Thyroid gland (tissue), 4 donors: ENCODE data around the gene AFF2. TPM values are rescaled to one million over a fixed set of nuclear protein-coding genes. Genes with fewer than 3 reads are reported as not detected.
A peak's percentile ranks its signal among the peaks of the same experiment; 100 is the strongest.

Experiments
- DNase-seq, 2 donors: peaks; one replicate each; pipeline ENCODE4 v3.0.0-alpha.2; 2019
- H3K27ac ChIP-seq, 3 donors: fragments of 200-600 bp; sonication (generic); 1 replicate in 2 of 3; 2 replicates in 1 of 3; pipeline ENCODE4 v1.5.1; 2016 to 2019; ENCODE audit warnings: mild to moderate bottlenecking in 1 of 3, moderate library complexity in 1 of 3
- H3K27me3 ChIP-seq: fragments of 200-600 bp; sonication (generic); one replicate; pipeline ENCODE4 v1.5.1; 2019
- H3K36me3 ChIP-seq, 2 donors: fragments of 200-600 bp; sonication (generic); one replicate each; pipeline ENCODE4 v1.5.1; 2016 to 2019
- H3K4me1 ChIP-seq, 2 donors: fragments of 200-600 bp; sonication (generic); one replicate each; pipeline ENCODE4 v1.5.1; 2017 to 2019
- H3K4me3 ChIP-seq, 3 donors: fragments of 200-600 bp; sonication (generic); replicated peaks in 1 of 3; 1 replicate in 2 of 3; 2 replicates in 1 of 3; pipeline ENCODE4 v1.5.1; 2016; ENCODE audit warnings: mild to moderate bottlenecking in 1 of 3
- H3K9me3 ChIP-seq: fragments of 200-600 bp; sonication (generic); one replicate; pipeline ENCODE4 v1.5.1; 2017
- CTCF ChIP-seq, 6 experiments: fragments of 200-600 bp in 3 of 6; fragments of 450-650 bp in 3 of 6; sonication (generic) in 3 of 6; IDR thresholded peaks; one replicate each; pipeline ENCODE4 v1.5.1; 2016 to 2019; ENCODE audit warnings: antibody characterized with exemption in 6 of 6, mild to moderate bottlenecking in 2 of 6, inconsistent platforms in 1 of 6, moderate library complexity in 1 of 6
- POLR2A ChIP-seq, 2 donors: fragments of 450-650 bp; IDR thresholded peaks; one replicate each; pipeline ENCODE4 v1.6.1; 2017; ENCODE audit warnings: antibody characterized with exemption in 2 of 2, mild to moderate bottlenecking in 2 of 2, moderate library complexity in 1 of 2
- WGBS, 2 donors: methylation state at CpG; one replicate each; pipeline ENCODE4 v1.1.5; 2017; 5-methylcytosine and 5-hydroxymethylcytosine counted together
- intact Hi-C: fragments of 100-400 bp; cut with DNase I; formaldehyde crosslinking; loops from one replicate; pipeline ENCODE4 v1.15.1; 2023
- total RNA-seq, 4 donors: library from RNA; depleted of rRNA; stranded (reverse); fragments of >200 nt; gene quantifications; one replicate each; pipeline ENCODE4 v1.2.3, GENCODE V29; 2016

The AFF2 gene
- total RNA-seq, 4 donors from 2014 or later = 3.7 to 6.5 (median 4.4) TPM

GRCh38 chrX:148513661-148514060, 13.2 kb downstream of the AFF2 start:
- intact Hi-C loops = no loop called here
- H3K27ac ChIP-seq = no peak overlapping the region
- no peak overlapping the region for H3K4me3 ChIP-seq
- no peaks in the 10 kb centered on the region for H3K9me3 ChIP-seq
- no peak for DNase-seq
- no peaks in the 10 kb centered on the region for H3K4me1 ChIP-seq
- no peaks in the 10 kb centered on the region for H3K27me3 ChIP-seq
- WGBS, 2 donors = 89 to 94% methylated on average over 3 of the region's 3 CpGs
- H3K36me3 ChIP-seq = no peaks in the 10 kb centered on the region
- TF ChIP-seq CTCF (IDR thresholded peaks at IDR 0.05) (no peak), POLR2A (IDR thresholded peaks at IDR 0.05) (no peak)

GRCh38 chrX:148517176-148517575, 16.8 kb downstream of the AFF2 start:
- Histone ChIP-seq H3K4me1 (no peaks in the 10 kb centered on the region), H3K9me3 (no peaks in the 10 kb centered on the region), H3K36me3 (no peaks in the 10 kb centered on the region), H3K27me3 (no peaks in the 10 kb centered on the region), H3K27ac (no peak overlapping the region), H3K4me3 (no peak overlapping the region)
- intact Hi-C loops = no loop called here
- no peak for TF ChIP-seq CTCF (IDR thresholded peaks at IDR 0.05)
- TF ChIP-seq POLR2A (IDR thresholded peaks at IDR 0.05) = no peak
- DNase-seq = no peak
- 72 to 92% methylated on average over 2 of the region's 2 CpGs for WGBS, 2 donors

- H3K4me1 ChIP-seq = no peaks in the 10 kb centered on the region
- DNase-seq = no peak
- H3K9me3 ChIP-seq = no peaks in the 10 kb centered on the region
- no peaks in the 10 kb centered on the region for H3K36me3 ChIP-seq
- no peaks in the 10 kb centered on the region for H3K27me3 ChIP-seq
- H3K4me3 ChIP-seq = no peak overlapping the region
- H3K27ac ChIP-seq = no peak overlapping the region
- 92 to 96% methylated on average over 5 of the region's 5 CpGs for WGBS, 2 donors
- intact Hi-C loops = no loop called here
- TF ChIP-seq CTCF (IDR thresholded peaks at IDR 0.05) (no peak), POLR2A (IDR thresholded peaks at IDR 0.05) (no peak)
Measured at GRCh38 chrX:148522006-148522405, 21.6 kb downstream of the AFF2 start.

- Histone ChIP-seq H3K36me3 (no peaks in the 10 kb centered on the region), H3K27ac (no peak overlapping the region), H3K27me3 (no peaks in the 10 kb centered on the region), H3K4me1 (no peaks in the 10 kb centered on the region), H3K4me3 (no peak overlapping the region), H3K9me3 (no peaks in the 10 kb centered on the region)
- 82 to 85% methylated on average over 6 of the region's 6 CpGs for WGBS, 2 donors
- DNase-seq = no peak
- TF ChIP-seq POLR2A (IDR thresholded peaks at IDR 0.05) (no peak), CTCF (IDR thresholded peaks at IDR 0.05) (no peak)
- intact Hi-C loops = no loop called here
Measured at GRCh38 chrX:148523303-148524080, 23.1 kb downstream of the AFF2 start.

- H3K27me3 ChIP-seq = no peaks in the 10 kb centered on the region
- TF ChIP-seq POLR2A (IDR thresholded peaks at IDR 0.05) (no peak), CTCF (IDR thresholded peaks at IDR 0.05) (peak in 5 of 6 experiments; percentile 17 to 53 (median 41))
- 14 to 16% methylated on average over 2 of the region's 2 CpGs for WGBS, 2 donors
- H3K4me3 ChIP-seq = no peak overlapping the region
- intact Hi-C loops = no loop called here
- no peak overlapping the region for H3K27ac ChIP-seq
- H3K9me3 ChIP-seq = no peaks in the 10 kb centered on the region
- H3K4me1 ChIP-seq = no peaks in the 10 kb centered on the region
- no peaks in the 10 kb centered on the region for H3K36me3 ChIP-seq
- peak; percentile 2 to 4 for DNase-seq
Measured at GRCh38 chrX:148530464-148531077, 30.2 kb downstream of the AFF2 start.
